ENCODE measurements around the gene FOXI2. TPM values are rescaled to one million over a fixed set of nuclear protein-coding genes. Genes with fewer than 3 reads are reported as not detected.

FOXI2 gene
- total RNA-seq, 4 donors from 2014 or later = 0.07 TPM; not detected in 3

GRCh38 chr10:127715782-127716378 lies 21.1 kb upstream of the FOXI2 start:
- Histone ChIP-seq H3K4me3 (no peak overlapping the region), H3K27ac (no peak overlapping the region), H3K36me3 (no peaks in the 10 kb centered on the region), H3K4me1 (no peaks in the 10 kb centered on the region), H3K9me3 (no peaks in the 10 kb centered on the region), H3K27me3 (no peaks in the 10 kb centered on the region)
- in situ Hi-C loops (cut with MboI; ENCODE audit: low sequenced_read_pairs in 4 of 4) (no loop called here), intact Hi-C loops (cut with DNase I; ENCODE audit: low total_unique reads) (loop anchor here (5.0 kb wide), 1 partner anchor 136 kb away; no protein-coding TSS in a partner anchor)
- TF ChIP-seq CTCF (IDR thresholded peaks at IDR 0.05 in 4 of 5, conservative IDR thresholded peaks at IDR 0.05 in 1 of 5) = peak in 3 of 5 experiments; percentile 2 to 24 (median 22)
- TF ChIP-seq POLR2A (IDR thresholded peaks at IDR 0.05) = no peak
- DNase-seq (no peak), ATAC-seq (no peak)

- no peaks in the 10 kb centered on the region for H3K27me3 ChIP-seq
- H3K27ac ChIP-seq = no peak overlapping the region
- DNase-seq (no peak), ATAC-seq (no peak)
- no peaks in the 10 kb centered on the region for H3K4me1 ChIP-seq
- H3K9me3 ChIP-seq = no peaks in the 10 kb centered on the region
- no peak overlapping the region for H3K4me3 ChIP-seq
- no peak for TF ChIP-seq CTCF (IDR thresholded peaks at IDR 0.05 in 4 of 5, conservative IDR thresholded peaks at IDR 0.05 in 1 of 5)
- TF ChIP-seq POLR2A (IDR thresholded peaks at IDR 0.05) = no peak
- H3K36me3 ChIP-seq = no peaks in the 10 kb centered on the region
- intact Hi-C loops (cut with DNase I; ENCODE audit: low total_unique reads) (no loop called here), in situ Hi-C loops (cut with MboI; ENCODE audit: low sequenced_read_pairs in 4 of 4) (no loop called here)
These were observed 16.8 kb upstream of the FOXI2 start for GRCh38 chr10:127720142-127720541.

GRCh38 chr10:127720903-127721302 lies 16.1 kb upstream of the FOXI2 start:
- Histone ChIP-seq H3K27ac (no peak overlapping the region), H3K4me3 (no peak overlapping the region), H3K9me3 (no peaks in the 10 kb centered on the region), H3K36me3 (no peaks in the 10 kb centered on the region), H3K4me1 (no peaks in the 10 kb centered on the region), H3K27me3 (no peaks in the 10 kb centered on the region)
- TF ChIP-seq POLR2A (IDR thresholded peaks at IDR 0.05) (no peak), CTCF (IDR thresholded peaks at IDR 0.05 in 4 of 5, conservative IDR thresholded peaks at IDR 0.05 in 1 of 5) (no peak)
- DNase-seq (no peak), ATAC-seq (no peak)
- in situ Hi-C loops (cut with MboI; ENCODE audit: low sequenced_read_pairs in 4 of 4) = no loop called here
- intact Hi-C loops (cut with DNase I; ENCODE audit: low total_unique reads) = no loop called here

- Histone ChIP-seq H3K4me3 (no peak overlapping the region), H3K4me1 (no peaks in the 10 kb centered on the region), H3K9me3 (no peaks in the 10 kb centered on the region), H3K27me3 (peaks cover 21 to 46% (median 38%) of the 10 kb centered on the region in 3 donors), H3K36me3 (no peaks in the 10 kb centered on the region), H3K27ac (no peak overlapping the region)
- TF ChIP-seq POLR2A (IDR thresholded peaks at IDR 0.05) (no peak), CTCF (IDR thresholded peaks at IDR 0.05 in 4 of 5, conservative IDR thresholded peaks at IDR 0.05 in 1 of 5) (no peak)
- no peak for ATAC-seq
- in situ Hi-C loops (cut with MboI; ENCODE audit: low sequenced_read_pairs in 4 of 4) (no loop called here), intact Hi-C loops (cut with DNase I; ENCODE audit: low total_unique reads) (no loop called here)
- no peak for DNase-seq
These were observed 2.2 kb upstream of the FOXI2 start for GRCh38 chr10:127734753-127735152.

- TF ChIP-seq CTCF (IDR thresholded peaks at IDR 0.05 in 4 of 5, conservative IDR thresholded peaks at IDR 0.05 in 1 of 5) = no peak
- TF ChIP-seq POLR2A (IDR thresholded peaks at IDR 0.05) = no peak
- Histone ChIP-seq H3K27me3 (peaks cover 21 to 46% (median 38%) of the 10 kb centered on the region in 3 donors), H3K4me3 (no peak overlapping the region), H3K9me3 (no peaks in the 10 kb centered on the region), H3K4me1 (no peaks in the 10 kb centered on the region), H3K36me3 (no peaks in the 10 kb centered on the region), H3K27ac (no peak overlapping the region)
- DNase-seq = no peak
- ATAC-seq = no peak
- intact Hi-C loops (cut with DNase I; ENCODE audit: low total_unique reads) (no loop called here), in situ Hi-C loops (cut with MboI; ENCODE audit: low sequenced_read_pairs in 4 of 4) (no loop called here)
These were observed 1.8 kb upstream of the FOXI2 start for GRCh38 chr10:127735156-127735555.
